Erythroblast (primary cell): ENCODE measurements around the gene HSD17B7.
A peak's percentile ranks its signal among the peaks of the same experiment; 100 is the strongest.
"Not testable (repeated sequence)": the region's sequence is repeated elsewhere in the genome, so short reads cannot be mapped to it uniquely, and the experiment has no call there.

Experiments used
- DNase-seq, 2 experiments: peaks; one replicate each; lab custom pipeline; 2025; lab: John Stamatoyannopoulos, UW
- GATA1 ChIP-seq: IDR thresholded peaks from 2 replicates; pipeline ENCODE4 v1.6.1; 2011; ENCODE audit warnings: low read depth, mild to moderate bottlenecking, control low read depth, low read length, moderate library complexity
- POLR2A ChIP-seq: IDR thresholded peaks from 2 replicates; pipeline ENCODE4 v1.6.1; 2011; ENCODE audit warnings: mild to moderate bottlenecking, low read length

The HSD17B7 gene

GRCh38 chr1:162799995-162800830, 9.7 kb downstream of the HSD17B7 start:
- peak; percentile 44 to 64 for DNase-seq

- DNase-seq, result not testable (repeated sequence)
Measured at GRCh38 chr1:162807503-162807902, 17.0 kb downstream of the HSD17B7 start.

DNA sequence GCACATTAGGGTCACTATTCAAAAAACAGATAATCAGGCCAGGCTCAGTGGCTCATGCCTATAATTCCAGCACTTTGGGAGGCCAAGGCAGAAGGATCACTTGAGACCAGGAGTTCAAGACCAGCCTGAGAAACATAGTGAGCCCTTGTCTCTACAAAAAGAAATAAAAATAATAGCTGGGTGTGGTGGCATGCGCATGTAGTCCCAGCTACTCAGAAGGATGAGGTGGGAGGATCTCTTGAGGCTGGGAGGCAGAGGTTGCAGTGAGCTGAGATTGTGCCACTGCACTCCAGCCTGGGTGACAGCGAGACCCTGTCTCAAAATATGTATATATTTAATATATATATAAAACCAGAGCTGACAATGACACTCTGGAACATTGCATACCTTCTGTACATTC, 21.9 kb downstream of the HSD17B7 start:
- not testable (repeated sequence) for DNase-seq

DNA sequence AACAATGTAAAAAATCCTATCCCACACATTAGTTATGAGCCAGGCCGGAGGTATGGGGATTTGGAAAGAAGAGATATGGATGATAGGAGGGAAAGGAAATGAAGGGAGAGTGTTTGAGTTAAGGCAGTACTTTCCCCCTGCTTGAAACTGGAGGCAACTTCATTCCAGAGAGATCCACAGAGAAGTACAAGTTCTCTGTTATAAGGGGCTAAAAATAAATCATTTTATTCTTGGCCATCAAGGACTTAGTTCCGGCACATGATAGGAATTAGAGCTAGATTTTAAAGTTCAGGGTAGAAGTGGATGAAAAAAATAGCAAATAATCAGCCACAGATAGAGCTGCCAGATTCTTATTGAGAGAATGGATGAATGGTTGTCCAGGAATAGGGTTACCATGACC, 27.6 kb downstream of the HSD17B7 start:
- not testable (repeated sequence) for DNase-seq

- DNase-seq, result not testable (repeated sequence)
Measured at GRCh38 chr1:162818666-162819065, 28.2 kb downstream of the HSD17B7 start.

GRCh38 chr1:162822391-162823200, 32.1 kb downstream of the HSD17B7 start:
- TF ChIP-seq GATA1, result no peak
- TF ChIP-seq POLR2A, result no peak
- no peak for DNase-seq

DNA sequence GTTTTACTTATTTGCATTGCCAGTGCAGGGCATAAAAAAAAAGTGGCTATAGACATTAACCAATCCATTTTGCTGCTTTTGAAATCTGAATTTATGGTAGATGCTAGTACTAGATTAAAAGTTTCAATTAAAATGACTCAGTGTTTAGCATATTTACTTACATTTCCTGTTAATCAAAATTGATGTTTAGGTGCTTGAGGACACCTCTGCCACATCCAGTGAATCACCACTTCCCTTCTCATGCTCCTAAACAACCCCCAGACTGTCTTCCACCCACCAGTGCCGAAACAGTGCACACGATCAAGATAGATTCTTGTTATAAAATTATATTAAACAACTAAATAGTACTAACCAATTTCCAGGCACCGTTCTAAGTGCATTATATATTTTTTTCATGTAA, 32.7 kb downstream of the HSD17B7 start:
- TF ChIP-seq POLR2A (no peak), GATA1 (no peak)
- DNase-seq, result no peak

DNA sequence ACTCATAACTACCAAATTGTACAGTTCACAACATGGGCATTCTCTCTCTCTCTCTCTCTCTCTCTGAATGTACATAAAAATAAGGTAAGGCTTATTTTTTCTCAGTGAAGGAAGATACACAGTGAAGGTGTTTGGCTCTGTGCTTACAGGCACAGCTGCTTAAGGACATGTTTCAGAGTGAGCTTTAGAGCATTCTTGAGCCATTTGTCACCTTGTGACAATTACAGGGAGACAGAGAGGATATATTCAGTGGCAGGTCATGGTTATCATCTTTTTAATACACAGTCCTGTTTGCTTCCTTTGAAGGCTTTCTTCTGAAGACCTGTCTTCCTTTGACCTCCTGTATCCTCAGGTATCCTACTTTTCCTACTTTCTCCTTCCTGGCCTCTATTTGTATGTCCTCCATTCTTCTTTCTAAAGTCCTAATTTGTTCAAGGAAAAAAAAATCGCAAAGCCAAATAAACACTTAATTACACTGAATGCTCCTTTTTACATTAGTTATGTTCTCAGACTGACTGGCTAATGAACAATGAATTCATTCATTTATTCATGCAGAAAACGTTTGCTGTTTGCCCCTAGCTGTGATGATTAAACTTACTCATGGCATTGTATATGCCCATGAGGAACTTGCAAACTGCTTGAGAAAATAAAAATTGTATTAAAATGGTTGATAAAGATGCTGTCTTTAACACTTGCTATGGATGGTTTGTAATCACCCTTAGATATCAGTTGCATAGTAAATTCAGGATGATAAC, 33.4 kb downstream of the HSD17B7 start:
- TF ChIP-seq GATA1 (no peak), POLR2A (no peak)
- DNase-seq, result no peak

GRCh38 chr1:162829268-162829667, 38.8 kb downstream of the HSD17B7 start:
- TF ChIP-seq POLR2A, result no peak
- TF ChIP-seq GATA1, result no peak
- DNase-seq, result no peak

- no peak for TF ChIP-seq GATA1
- TF ChIP-seq POLR2A, result no peak
- no peak for DNase-seq
Measured at GRCh38 chr1:162832470-162832869, 42.0 kb downstream of the HSD17B7 start.

- TF ChIP-seq GATA1 (no peak), POLR2A (no peak)
- DNase-seq, result no peak
Measured at GRCh38 chr1:162835157-162835899, 44.8 kb downstream of the HSD17B7 start.

DNA sequence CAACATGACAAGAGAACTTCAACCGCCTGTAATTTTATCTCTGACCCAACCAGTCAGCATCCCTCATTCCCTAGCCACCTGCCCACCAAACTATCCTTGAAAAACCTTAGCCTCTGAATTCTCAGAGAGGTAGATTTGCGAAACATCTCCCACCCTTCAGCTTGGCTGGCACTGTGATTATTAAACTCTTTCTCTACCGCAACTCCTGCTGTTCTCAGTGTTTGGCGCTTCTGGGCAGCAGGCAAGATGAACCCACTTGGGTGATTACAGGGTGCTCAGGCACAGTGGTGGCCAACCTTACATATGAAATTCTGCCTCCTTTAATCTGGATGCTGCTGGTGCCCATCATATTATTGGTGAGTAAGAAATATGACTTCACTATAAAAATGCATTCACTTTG, 48.4 kb downstream of the HSD17B7 start:
- DNase-seq, result no peak
- no peak for TF ChIP-seq GATA1
- no peak for TF ChIP-seq POLR2A

DNA sequence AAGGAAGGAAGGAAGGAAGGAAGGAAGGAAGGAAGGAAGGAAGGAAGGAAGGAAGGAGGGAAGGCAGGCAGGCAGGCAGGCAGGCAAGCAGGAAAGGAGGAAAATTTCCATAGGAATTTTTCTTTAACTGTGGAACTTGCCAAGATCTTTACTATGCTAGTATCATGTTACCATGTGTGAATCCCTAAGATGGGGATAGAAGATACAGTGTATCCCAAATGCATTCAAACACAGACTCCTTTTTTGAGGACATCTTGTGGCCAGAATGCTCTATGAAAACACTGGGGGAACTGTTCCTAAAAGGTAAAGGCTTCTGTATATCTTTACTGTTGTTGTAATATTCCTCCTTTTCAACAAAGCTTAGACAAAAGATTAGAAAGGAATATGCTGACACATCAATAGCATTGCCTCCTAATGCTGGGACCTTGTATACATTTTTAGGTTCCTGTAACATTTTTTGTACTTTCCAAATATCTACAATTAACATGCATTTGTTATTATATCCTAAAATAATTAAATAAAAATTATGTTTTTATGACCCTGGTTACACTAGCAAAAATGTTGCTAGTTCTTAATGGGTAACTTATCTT, 49.8 kb downstream of the HSD17B7 start:
- TF ChIP-seq POLR2A, result no peak
- TF ChIP-seq GATA1, result no peak
- DNase-seq, result no peak

DNA sequence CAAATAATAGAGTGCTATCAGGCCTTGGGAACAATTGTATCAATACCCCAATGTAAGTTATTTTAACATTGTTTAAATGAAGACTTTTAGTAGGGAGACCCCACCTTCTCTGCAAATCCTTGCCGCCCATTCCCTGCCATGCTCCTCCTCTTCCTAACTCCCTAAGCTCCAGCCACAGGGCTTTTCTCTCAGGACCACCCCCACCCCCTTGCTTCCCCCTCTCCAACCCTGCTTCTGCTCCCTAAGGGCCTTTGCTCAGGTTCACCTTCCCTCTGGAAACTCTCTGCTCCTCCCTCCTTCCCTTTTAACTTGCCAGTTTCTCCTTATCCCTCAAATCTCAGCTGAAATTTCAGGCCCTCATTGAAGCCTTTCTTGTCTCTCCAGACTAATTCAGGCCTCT, 53.7 kb downstream of the HSD17B7 start:
- no peak for DNase-seq
- TF ChIP-seq GATA1 (no peak), POLR2A (no peak)
